HEK293T (cell line): ENCODE measurements around the gene GPR37.

ENCODE experiments used
- CTCF ChIA-PET: fragments of 350-600 bp; formaldehyde crosslinking; extraction: SDS; loops from one replicate; lab custom pipeline; 2021; ENCODE audit warnings: antibody characterized with exemption, inconsistent platforms; lab: Yijun Ruan, JAX
- POLR2A ChIA-PET: fragments of 350-600 bp; formaldehyde crosslinking; extraction: SDS; loops from one replicate; lab custom pipeline; 2020; ENCODE audit warnings: antibody characterized with exemption, inconsistent platforms; lab: Yijun Ruan, JAX
- DNase-seq: peaks from one replicate; pipeline ENCODE4 v3.0.0; 2012; ENCODE audit warnings: mixed read lengths; ENCODE audit errors: extremely low spot score
- ARNT ChIP-seq: fragments of 450-650 bp; IDR thresholded peaks from 2 replicates; pipeline ENCODE4 v1.6.1; 2017; ENCODE audit warnings: mild to moderate bottlenecking
- BHLHE40 ChIP-seq: fragments of 450-650 bp; IDR thresholded peaks from 2 replicates; pipeline ENCODE4 v1.6.1; 2016; ENCODE audit warnings: mild to moderate bottlenecking, moderate library complexity, borderline replicate concordance
- CTBP1 ChIP-seq: fragments of 450-650 bp; IDR thresholded peaks from 2 replicates; pipeline ENCODE4 v1.6.1; 2016; ENCODE audit warnings: borderline replicate concordance
- ELF4 ChIP-seq: fragments of 450-650 bp; IDR thresholded peaks from 2 replicates; pipeline ENCODE4 v1.6.1; 2017; ENCODE audit warnings: antibody characterized with exemption
- FOXA1 ChIP-seq: fragments of 450-650 bp; IDR thresholded peaks from 2 replicates; pipeline ENCODE4 v1.6.1; 2016; ENCODE audit warnings: mild to moderate bottlenecking
- FOXK2 ChIP-seq: fragments of 450-650 bp; IDR thresholded peaks from 2 replicates; pipeline ENCODE4 v1.6.1; 2016; ENCODE audit warnings: mild to moderate bottlenecking
- FOXM1 ChIP-seq: fragments of 450-650 bp; IDR thresholded peaks from 2 replicates; pipeline ENCODE4 v1.6.1; 2017; ENCODE audit warnings: mild to moderate bottlenecking, borderline replicate concordance
- HDGF ChIP-seq: fragments of 450-650 bp; IDR thresholded peaks from 2 replicates; pipeline ENCODE4 v1.6.1; 2017; ENCODE audit warnings: antibody characterized with exemption, borderline replicate concordance
- L3MBTL2 ChIP-seq: fragments of 450-650 bp; conservative IDR thresholded peaks from 2 replicates; pipeline ENCODE4 v1.6.1; 2016; ENCODE audit warnings: mild to moderate bottlenecking
- LEF1 ChIP-seq: fragments of 450-650 bp; IDR thresholded peaks from 2 replicates; pipeline ENCODE4 v1.6.1; 2017; ENCODE audit warnings: mild to moderate bottlenecking, borderline replicate concordance
- NFRKB ChIP-seq: fragments of 450-650 bp; IDR thresholded peaks from 2 replicates; pipeline ENCODE4 v1.6.1; 2016; ENCODE audit warnings: mild to moderate bottlenecking, moderate library complexity
- PKNOX1 ChIP-seq: fragments of 450-650 bp; IDR thresholded peaks from 2 replicates; pipeline ENCODE4 v1.6.1; 2016
- SP1 ChIP-seq: fragments of 450-650 bp; IDR thresholded peaks from 2 replicates; pipeline ENCODE4 v1.6.1; 2017
- SUZ12 ChIP-seq: fragments of 450-650 bp; IDR thresholded peaks from 2 replicates; pipeline ENCODE4 v1.6.1; 2016; ENCODE audit warnings: mild to moderate bottlenecking
- TARDBP ChIP-seq: fragments of 450-650 bp; IDR thresholded peaks from 2 replicates; pipeline ENCODE4 v1.6.1; 2016
- ZNF384 ChIP-seq: fragments of 450-650 bp; IDR thresholded peaks from 2 replicates; pipeline ENCODE4 v1.6.1; 2016

GPR37 gene

GRCh38 chr7:124761164-124761715 lies 4.4 kb downstream of the GPR37 start:
- TF ChIP-seq ARNT (no peak), NFRKB (no peak), PKNOX1 (no peak), ELF4 (no peak), L3MBTL2 (no peak)
- ChIA-PET POLR2A (no interaction called here), CTCF (no interaction called here)
- no peak for DNase-seq

- ChIA-PET CTCF (no interaction called here), POLR2A (no interaction called here)
- TF ChIP-seq FOXK2 (no peak), HDGF (no peak), L3MBTL2 (no peak), ELF4 (no peak), SP1 (no peak), CTBP1 (no peak), TARDBP (no peak), SUZ12 (no peak), PKNOX1 (no peak), ARNT (no peak), FOXA1 (no peak), BHLHE40 (no peak), FOXM1 (no peak)
- no peak for DNase-seq
These were observed 7.3 kb downstream of the GPR37 start for GRCh38 chr7:124758327-124758726.

GRCh38 chr7:124754576-124755268 lies 10.9 kb downstream of the GPR37 start:
- POLR2A ChIA-PET = no interaction called here
- CTCF ChIA-PET = no interaction called here
- DNase-seq = no peak
- TF ChIP-seq FOXA1 (no peak), BHLHE40 (no peak), FOXK2 (no peak), SUZ12 (no peak), NFRKB (no peak), ZNF384 (no peak), ELF4 (no peak), PKNOX1 (no peak), SP1 (no peak), TARDBP (no peak), LEF1 (no peak), CTBP1 (no peak)

GRCh38 chr7:124752310-124752709 lies 13.3 kb downstream of the GPR37 start:
- POLR2A ChIA-PET = no interaction called here
- TF ChIP-seq PKNOX1 = no peak
- TF ChIP-seq TARDBP = no peak
- no peak for TF ChIP-seq FOXA1
- no peak for TF ChIP-seq HDGF
- no peak for TF ChIP-seq SP1
- TF ChIP-seq NFRKB = no peak
- no peak for TF ChIP-seq ZNF384
- no peak for TF ChIP-seq CTBP1
- TF ChIP-seq LEF1 = no peak
- TF ChIP-seq FOXM1 = no peak
- no peak for TF ChIP-seq BHLHE40
- TF ChIP-seq ELF4 = no peak
- TF ChIP-seq FOXK2 = no peak
- no peak for DNase-seq
- CTCF ChIA-PET = no interaction called here

- POLR2A ChIA-PET = no interaction called here
- DNase-seq = no peak
- no peak for TF ChIP-seq TARDBP
- no peak for TF ChIP-seq NFRKB
- no peak for TF ChIP-seq BHLHE40
- no peak for TF ChIP-seq SUZ12
- TF ChIP-seq HDGF = no peak
- no peak for TF ChIP-seq ZNF384
- no peak for TF ChIP-seq ARNT
- TF ChIP-seq SP1 = no peak
- TF ChIP-seq FOXK2 = no peak
- TF ChIP-seq FOXA1 = no peak
- TF ChIP-seq PKNOX1 = no peak
- CTCF ChIA-PET = no interaction called here
These were observed 14.6 kb downstream of the GPR37 start for GRCh38 chr7:124751027-124751426.
